Measurements from ENCODE around the gene CDKN1B. TPM values are rescaled to one million over a fixed set of nuclear protein-coding genes. Genes with fewer than 3 reads are reported as not detected.
"Not testable (repeated sequence)": the region's sequence is repeated elsewhere in the genome, so short reads cannot be mapped to it uniquely, and the experiment has no call there.

Gene CDKN1B
- polyA plus RNA-seq, 3 donors, result 15.6 to 36.9 (median 24.1) TPM

DNA sequence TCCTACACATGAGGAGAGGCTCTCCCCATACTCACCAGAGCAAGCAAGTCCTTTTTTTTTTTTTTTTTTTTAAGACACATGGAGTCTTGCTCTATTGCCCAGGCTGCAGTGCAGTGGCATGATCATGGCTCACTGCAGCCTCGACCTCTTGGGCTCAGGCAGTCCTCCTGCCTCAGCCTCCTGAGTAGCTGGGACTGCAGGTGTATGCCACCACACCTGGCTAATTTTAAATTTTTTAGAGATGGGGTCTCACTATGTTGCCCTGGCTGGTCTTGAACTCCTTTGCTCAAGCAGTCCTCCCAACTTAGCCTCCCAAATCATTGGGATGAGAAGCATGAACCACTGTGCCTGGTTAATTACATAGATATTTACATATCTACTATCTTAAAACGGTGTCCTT lies 21.0 kb downstream of the CDKN1B start:
- WGBS, 3 donors, result 86 to 95% (median 90%) methylated on average over 2 of the region's 2 CpGs
- H3K27ac ChIP-seq (ENCODE audit: low read depth, low read length), result not testable (repeated sequence)

GRCh38 chr12:12741660-12742059 lies 24.5 kb downstream of the CDKN1B start:
- WGBS, 3 donors, result 24 to 37% (median 25%) methylated on average over 3 of the region's 3 CpGs
- no peak overlapping the region for H3K27ac ChIP-seq (ENCODE audit: low read depth, low read length)

- WGBS, 3 donors, result 83 to 91% (median 83%) methylated on average over 8 of the region's 8 CpGs
- H3K27ac ChIP-seq (ENCODE audit: low read depth, low read length), result no peak overlapping the region
Measured at GRCh38 chr12:12744546-12745305, 27.6 kb downstream of the CDKN1B start.

DNA sequence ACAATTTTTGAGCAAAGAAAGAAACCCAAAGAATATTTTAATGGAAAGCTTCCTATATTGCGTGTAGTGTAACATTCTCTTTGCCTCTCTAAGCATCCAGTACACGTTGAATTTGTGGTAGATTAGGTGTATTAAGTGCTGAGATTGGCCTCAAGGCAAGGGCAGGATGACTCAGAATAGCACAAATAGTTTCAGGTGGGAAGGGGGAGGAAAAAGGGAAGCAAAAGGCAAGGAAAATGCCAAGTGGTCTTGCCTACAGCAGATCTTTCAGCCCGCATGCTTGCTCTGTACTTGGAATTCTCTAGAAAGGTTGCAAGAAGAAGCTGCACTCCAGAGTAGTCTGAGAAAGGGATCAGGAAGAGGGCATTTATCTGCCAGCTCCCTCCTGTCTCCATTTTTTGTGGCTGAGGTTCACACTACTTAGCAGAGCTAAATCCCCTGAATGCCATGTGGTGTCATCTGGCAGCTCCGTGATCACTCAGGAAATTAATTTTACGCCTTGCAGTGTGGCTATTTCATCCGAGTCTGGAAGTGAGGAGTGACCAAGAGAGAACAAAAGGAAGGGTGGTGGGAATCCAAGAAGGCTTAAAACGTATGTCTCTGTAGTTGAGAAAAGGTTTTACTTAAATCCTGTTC lies 28.5 kb downstream of the CDKN1B start:
- no peak overlapping the region for H3K27ac ChIP-seq (ENCODE audit: low read depth, low read length)
- 77 to 84% (median 83%) methylated on average over 7 of the region's 7 CpGs for WGBS, 3 donors

DNA sequence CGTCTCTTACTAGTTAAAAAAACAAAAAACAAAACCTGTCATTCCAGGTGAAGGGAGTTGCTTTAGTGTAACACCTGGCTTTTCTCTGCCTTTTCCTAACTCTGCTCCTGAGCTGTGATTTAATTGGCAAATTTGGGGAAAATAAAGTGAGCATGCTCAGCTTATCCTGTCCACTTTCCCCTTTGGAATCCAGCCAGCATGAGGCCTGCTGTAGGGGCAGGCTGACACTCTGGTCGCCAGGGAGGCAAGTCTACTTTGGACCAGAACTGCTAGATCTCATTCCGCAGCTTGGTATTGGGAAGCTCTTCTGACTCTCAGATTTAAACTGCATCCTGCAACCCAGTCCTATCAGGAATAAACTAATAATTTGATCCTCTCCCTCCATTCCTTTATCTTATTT lies 30.1 kb downstream of the CDKN1B start:
- no peak overlapping the region for H3K27ac ChIP-seq (ENCODE audit: low read depth, low read length)
- 72 to 81% (median 79%) methylated on average over 3 of the region's 3 CpGs for WGBS, 3 donors

GRCh38 chr12:12748044-12748443 lies 30.9 kb downstream of the CDKN1B start:
- 63 to 85% (median 75%) methylated on average over 3 of the region's 3 CpGs for WGBS, 3 donors
- H3K27ac ChIP-seq (ENCODE audit: low read depth, low read length), result no peak overlapping the region

DNA sequence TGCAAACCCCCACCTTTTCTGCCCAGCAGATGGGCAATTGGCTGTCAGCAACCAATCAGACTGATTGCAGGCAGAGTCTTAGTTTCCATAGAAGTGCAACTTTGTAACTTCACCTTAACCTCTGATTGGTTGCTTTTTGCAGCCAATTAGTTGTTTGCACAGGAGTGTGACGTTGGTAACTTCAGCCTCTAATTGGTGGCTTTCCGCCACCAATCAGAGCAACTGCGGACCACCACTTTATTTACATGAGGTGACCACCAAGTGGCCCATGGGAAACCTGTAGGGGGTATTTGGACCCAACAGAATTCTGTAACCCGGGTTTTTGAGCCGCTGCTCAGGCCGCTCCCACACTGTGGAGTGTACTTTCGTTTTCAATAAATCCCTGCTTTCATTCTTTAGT lies 32.3 kb downstream of the CDKN1B start:
- no peak overlapping the region for H3K27ac ChIP-seq (ENCODE audit: low read depth, low read length)
- WGBS, 3 donors, result 76 to 85% (median 84%) methylated on average over 7 of the region's 7 CpGs

DNA sequence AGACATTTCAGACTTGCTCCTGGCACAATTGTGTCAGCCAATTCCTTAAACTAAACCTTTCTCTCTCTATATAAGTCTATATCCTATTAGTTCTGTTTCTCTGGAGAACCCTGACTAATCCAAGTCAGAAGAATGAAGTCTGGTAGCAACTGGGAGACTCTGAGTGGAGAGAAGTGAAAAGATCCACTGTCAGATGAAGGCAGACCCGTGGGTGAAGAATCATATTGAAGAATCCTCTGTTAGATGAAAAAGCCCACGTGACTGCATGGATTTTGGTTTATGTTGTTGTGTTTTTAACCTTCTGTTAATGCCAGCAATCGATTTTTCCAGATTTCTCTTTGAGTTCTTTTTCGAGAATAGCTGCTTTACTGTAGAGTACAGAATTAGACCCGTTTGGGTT lies 38.8 kb downstream of the CDKN1B start:
- no peak overlapping the region for H3K27ac ChIP-seq (ENCODE audit: low read depth, low read length)
- 66 to 88% (median 87%) methylated on average over 5 of the region's 5 CpGs for WGBS, 3 donors

GRCh38 chr12:12757121-12757520 lies 40.0 kb downstream of the CDKN1B start:
- WGBS, 3 donors, result 90 to 97% (median 90%) methylated on average over 2 of the region's 2 CpGs

GRCh38 chr12:12759234-12759915 lies 42.2 kb downstream of the CDKN1B start:
- no peak overlapping the region for H3K27ac ChIP-seq (ENCODE audit: low read depth, low read length)
- 95 to 97% (median 97%) methylated on average over 7 of the region's 7 CpGs for WGBS, 3 donors

More at GRCh38 chr12:12757121-12757520, 40.0 kb downstream of the CDKN1B start:
- H3K27ac ChIP-seq (ENCODE audit: low read depth, low read length), result no peak overlapping the region

GRCh38 chr12:12764824-12765223 lies 47.7 kb downstream of the CDKN1B start:
- no peak overlapping the region for H3K27ac ChIP-seq (ENCODE audit: low read depth, low read length)

- 96 to 98% (median 97%) methylated on average over 6 of the region's 6 CpGs for whole genome bisulfite sequencing, 3 donors
- no peak overlapping the region for H3K27ac ChIP-seq (ENCODE audit: low read depth, low read length)
Measured at GRCh38 chr12:12770262-12770661, 53.1 kb downstream of the CDKN1B start.

Other genes starting within 250 kb of the CDKN1B start
- gene DUSP16, start 154.5 kb upstream of the CDKN1B start, polyA plus RNA-seq, result 10 to 100 TPM in 2 of 3 donors, 1 to 10 TPM in 1; 7.6 to 14.4 (median 10.5) TPM
- gene CREBL2, start 105.5 kb upstream of the CDKN1B start, polyA plus RNA-seq, result 10 to 100 TPM; 12.2 to 59.7 (median 24.9) TPM
- under 1 TPM in 2 of 3 donors, not detected in 1; 0.06 to 0.09 TPM for gene GPR19, start 21.2 kb upstream of the CDKN1B start, polyA plus RNA-seq
- 10 to 100 TPM; 13.8 to 71.1 (median 44.6) TPM for gene APOLD1, start 68.3 kb downstream of the CDKN1B start, polyA plus RNA-seq
- 10 to 100 TPM; 32.3 to 44.1 (median 35.3) TPM for gene DDX47, start 96.0 kb downstream of the CDKN1B start, polyA plus RNA-seq
- 10 to 100 TPM in 2 of 3 donors, 1 to 10 TPM in 1; 1.4 to 49.4 (median 12.1) TPM for gene GPRC5A, start 174.2 kb downstream of the CDKN1B start, polyA plus RNA-seq
- under 1 TPM in 2 of 3 donors, not detected in 1; 0.13 to 0.15 TPM for gene GPRC5D, start 234.8 kb downstream of the CDKN1B start, polyA plus RNA-seq

Measured in adipose tissue (tissue), 3 donors.